ENCODE data around the gene COX10.

The COX10 gene

GRCh38 chr17:14082848-14083247 is 13.5 kb downstream of the COX10 start:
- DNase-seq (ENCODE audit: extremely low spot score): no peak
- ChIA-PET CTCF (interaction anchor here (1.0 to 1.3 kb wide), 2 partner anchors 8 to 10 kb away, joined by 4 to 5 read pairs; no protein-coding TSS in a partner anchor), POLR2A (no interaction called here)
- TF ChIP-seq CTCF (IDR thresholded peaks at IDR 0.05; ENCODE audit: control extremely low read depth, extremely low read depth, low read depth, missing control alignments): no peak

GRCh38 chr17:14084955-14085354 is 15.7 kb downstream of the COX10 start:
- no peak for TF ChIP-seq CTCF (IDR thresholded peaks at IDR 0.05; ENCODE audit: control extremely low read depth, extremely low read depth, low read depth, missing control alignments)
- CTCF ChIA-PET: no interaction called here
- POLR2A ChIA-PET: no interaction called here
- DNase-seq (ENCODE audit: extremely low spot score): no peak

GRCh38 chr17:14086189-14086588 is 16.9 kb downstream of the COX10 start:
- no peak for DNase-seq (ENCODE audit: extremely low spot score)
- CTCF ChIA-PET: no interaction called here
- no peak for TF ChIP-seq CTCF (IDR thresholded peaks at IDR 0.05; ENCODE audit: control extremely low read depth, extremely low read depth, low read depth, missing control alignments)
- POLR2A ChIA-PET: no interaction called here

GRCh38 chr17:14089179-14089578 is 19.9 kb downstream of the COX10 start:
- DNase-seq (ENCODE audit: extremely low spot score): no peak
- ChIA-PET CTCF (interaction anchor here (1.3 kb wide), 1 partner anchor 19 kb away, joined by 3 read pairs; no protein-coding TSS in a partner anchor), POLR2A (no interaction called here)
- TF ChIP-seq CTCF (IDR thresholded peaks at IDR 0.05; ENCODE audit: control extremely low read depth, extremely low read depth, low read depth, missing control alignments): no peak

- TF ChIP-seq CTCF (IDR thresholded peaks at IDR 0.05; ENCODE audit: control extremely low read depth, extremely low read depth, low read depth, missing control alignments): no peak
- DNase-seq (ENCODE audit: extremely low spot score): no peak
- CTCF ChIA-PET: interaction anchor here (0.9 to 1.6 kb wide), 4 partner anchors 9 to 74 kb away, joined by 3 to 5 read pairs (median 4); no protein-coding TSS in a partner anchor
- POLR2A ChIA-PET: no interaction called here
These were observed 22.1 kb downstream of the COX10 start for GRCh38 chr17:14091367-14091766.

- CTCF ChIA-PET: interaction anchor here (1.1 to 2.0 kb wide), 3 partner anchors 9 to 23 kb away, joined by 4 read pairs; no protein-coding TSS in a partner anchor
- DNase-seq (ENCODE audit: extremely low spot score): no peak
- no peak for TF ChIP-seq CTCF (IDR thresholded peaks at IDR 0.05; ENCODE audit: control extremely low read depth, extremely low read depth, low read depth, missing control alignments)
- POLR2A ChIA-PET: no interaction called here
These were observed 23.5 kb downstream of the COX10 start for GRCh38 chr17:14092808-14093207.
